ENCODE data around the gene PQBP1. TPM values are rescaled to one million over a fixed set of nuclear protein-coding genes. Genes with fewer than 3 reads are reported as not detected.

PQBP1 gene
- total RNA-seq, 1 donor from 2014 or later = 64.1 TPM

Other genes starting within 250 kb of the PQBP1 start
- gene WAS, start 214.1 kb upstream of the PQBP1 start, total RNA-seq = under 0.01 and 0.22 TPM in 2 replicates
- gene SUV39H1, start 201.2 kb upstream of the PQBP1 start, total RNA-seq = 2.6 and 3.7 TPM in 2 replicates
- not detected in 2 replicates for gene GLOD5, start 136.2 kb upstream of the PQBP1 start, total RNA-seq
- gene GATA1, start 111.3 kb upstream of the PQBP1 start, total RNA-seq = not detected in 2 replicates
- gene HDAC6, start 95.9 kb upstream of the PQBP1 start, total RNA-seq = 18.3 and 29.2 TPM in 2 replicates
- not detected in 2 replicates for gene ERAS, start 71.4 kb upstream of the PQBP1 start, total RNA-seq
- under 0.01 and 0.20 TPM in 2 replicates for gene PCSK1N, start 62.3 kb upstream of the PQBP1 start, total RNA-seq
- gene TIMM17B, start 162 bp upstream of the PQBP1 start, total RNA-seq = 17.0 and 21.2 TPM in 2 replicates
- 7.8 and 12.9 TPM in 2 replicates for gene SLC35A2, start 13.7 kb downstream of the PQBP1 start, total RNA-seq
- 2.4 and 4.2 TPM in 2 replicates for gene PIM2, start 21.1 kb downstream of the PQBP1 start, total RNA-seq
- 19.4 and 23.8 TPM in 2 replicates for gene OTUD5, start 59.7 kb downstream of the PQBP1 start, total RNA-seq
- 0.20 and 0.22 TPM in 2 replicates for gene KCND1, start 73.9 kb downstream of the PQBP1 start, total RNA-seq
- gene GRIPAP1, start 104.3 kb downstream of the PQBP1 start, total RNA-seq = 12.4 and 19.6 TPM in 2 replicates
- gene TFE3, start 145.4 kb downstream of the PQBP1 start, total RNA-seq = 8.3 TPM in 2 replicates
- 0.44 and 0.79 TPM in 2 replicates for gene CCDC120, start 161.1 kb downstream of the PQBP1 start, total RNA-seq
- gene PRAF2, start 176.1 kb downstream of the PQBP1 start, total RNA-seq = 3.5 and 4.2 TPM in 2 replicates
- gene WDR45, start 182.0 kb downstream of the PQBP1 start, total RNA-seq = 14.6 and 15.9 TPM in 2 replicates
- 16.3 and 16.6 TPM in 2 replicates for gene GPKOW, start 225.8 kb downstream of the PQBP1 start, total RNA-seq